ENCODE data around the gene ACOX2. TPM values are rescaled to one million over a fixed set of nuclear protein-coding genes. Genes with fewer than 3 reads are reported as not detected.

Gene ACOX2
- total RNA-seq, 1 donor from 2014 or later = 20.2 TPM

- peaks cover 24% of the 10 kb centered on the region for H3K4me1 ChIP-seq
- H3K36me3 ChIP-seq = no peaks in the 10 kb centered on the region
- H3K27ac ChIP-seq = no peak overlapping the region
- no peak for TF ChIP-seq CTCF (IDR thresholded peaks at IDR 0.05)
- DNase-seq (no peak), ATAC-seq (no peak)
- no peaks in the 10 kb centered on the region for H3K9me3 ChIP-seq
- intact Hi-C loops (cut with DNase I) = no loop called here
- no peak overlapping the region for H3K4me3 ChIP-seq
- H3K27me3 ChIP-seq (ENCODE audit: low read depth) = no peaks in the 10 kb centered on the region
These were observed 53.9 kb downstream of the ACOX2 start for GRCh38 chr3:58482917-58483636.

GRCh38 chr3:58480309-58480708, 56.7 kb downstream of the ACOX2 start:
- ATAC-seq = no peak
- Histone ChIP-seq H3K36me3 (no peaks in the 10 kb centered on the region), H3K9me3 (no peaks in the 10 kb centered on the region), H3K4me1 (peaks cover 25% of the 10 kb centered on the region), H3K27ac (no peak overlapping the region), H3K4me3 (no peak overlapping the region), H3K27me3 (ENCODE audit: low read depth) (no peaks in the 10 kb centered on the region)
- no peak for TF ChIP-seq CTCF (IDR thresholded peaks at IDR 0.05)
- intact Hi-C loops (cut with DNase I) = no loop called here
- DNase-seq = no peak

GRCh38 chr3:58478781-58479180, 58.2 kb downstream of the ACOX2 start:
- H3K4me1 ChIP-seq = peaks cover 24% of the 10 kb centered on the region
- H3K4me3 ChIP-seq = no peak overlapping the region
- intact Hi-C loops (cut with DNase I) = no loop called here
- no peak for TF ChIP-seq CTCF (IDR thresholded peaks at IDR 0.05)
- H3K9me3 ChIP-seq = no peaks in the 10 kb centered on the region
- H3K36me3 ChIP-seq = no peaks in the 10 kb centered on the region
- no peak overlapping the region for H3K27ac ChIP-seq
- no peaks in the 10 kb centered on the region for H3K27me3 ChIP-seq (ENCODE audit: low read depth)
- DNase-seq = no peak
- no peak for ATAC-seq

- intact Hi-C loops (cut with DNase I) = no loop called here
- DNase-seq (no peak), ATAC-seq (no peak)
- H3K27ac ChIP-seq = no peak overlapping the region
- no peaks in the 10 kb centered on the region for H3K9me3 ChIP-seq
- H3K4me3 ChIP-seq = no peak overlapping the region
- no peak for TF ChIP-seq CTCF (IDR thresholded peaks at IDR 0.05)
- no peaks in the 10 kb centered on the region for H3K27me3 ChIP-seq (ENCODE audit: low read depth)
- H3K36me3 ChIP-seq = no peaks in the 10 kb centered on the region
- peaks cover 37% of the 10 kb centered on the region for H3K4me1 ChIP-seq
These were observed 61.9 kb downstream of the ACOX2 start for GRCh38 chr3:58474967-58475578.

GRCh38 chr3:58474348-58474911, 62.6 kb downstream of the ACOX2 start:
- no peaks in the 10 kb centered on the region for H3K36me3 ChIP-seq
- H3K4me1 ChIP-seq = peaks cover 37% of the 10 kb centered on the region
- no peak for TF ChIP-seq CTCF (IDR thresholded peaks at IDR 0.05)
- intact Hi-C loops (cut with DNase I) = no loop called here
- no peaks in the 10 kb centered on the region for H3K27me3 ChIP-seq (ENCODE audit: low read depth)
- ATAC-seq (peak; percentile 54 to 75), DNase-seq (no peak)
- H3K4me3 ChIP-seq = no peak overlapping the region
- no peaks in the 10 kb centered on the region for H3K9me3 ChIP-seq
- H3K27ac ChIP-seq = no peak overlapping the region

Data from lower lobe of right lung (tissue), 2 donors.